ENCODE measurements around the gene MATCAP1. TPM values are rescaled to one million over a fixed set of nuclear protein-coding genes. Genes with fewer than 3 reads are reported as not detected.

The MATCAP1 gene
- total and polyA plus RNA-seq, 2 of the 13 experiments (the other 11 are each of a cell fraction or from before 2014, with no cell fraction given) = 11.2 to 24.5 TPM

GRCh38 chr16:67226804-67227566 lies 43.2 kb upstream of the MATCAP1 start, which contains the start of gene TMEM208 (continued):
- TF ChIP-seq NFE2L2 (IDR thresholded peaks at IDR 0.05; ENCODE audit: low read length) (no peak), REPIN1 (CRISPR knock-in tag; IDR thresholded peaks at IDR 0.05; ENCODE audit: borderline replicate concordance, low read depth) (peak; percentile 97), BHLHE40 (IDR thresholded peaks at IDR 0.05; ENCODE audit: low read length) (0 out of 2 replicates have a peak, but pooled peaks have one; percentile 17), CHD4 (IDR thresholded peaks at IDR 0.05; ENCODE audit: borderline replicate concordance, low read length) (no peak), HOXA7 (CRISPR knock-in tag; IDR thresholded peaks at IDR 0.05) (no peak), CHD2 (IDR thresholded peaks at IDR 0.05; ENCODE audit: low read depth, low read length) (peak; percentile 66; the same call in 1 of the 2 replicates), MEF2D (CRISPR knock-in tag; IDR thresholded peaks at IDR 0.05) (peak; percentile 27; the same call in 1 of the 2 replicates), MAFK (conservative IDR thresholded peaks at IDR 0.05 in 1 of 2, IDR thresholded peaks at IDR 0.05 in 1 of 2; ENCODE audit: low read length in 2 of 2) (peak in 1 of 2 experiments; percentile 60; a peak in 2 of 4 replicates), ZNF644 (CRISPR knock-in tag; IDR thresholded peaks at IDR 0.05; ENCODE audit: low read depth) (no peak), FOXP4 (CRISPR knock-in tag; IDR thresholded peaks at IDR 0.05) (peak; percentile 82), RFX1 (IDR thresholded peaks at IDR 0.05) (no peak), NFKB2 (CRISPR knock-in tag; IDR thresholded peaks at IDR 0.05; ENCODE audit: borderline replicate concordance) (peak; percentile 86; the same call in 1 of the 2 replicates), KLF16 (CRISPR knock-in tag; IDR thresholded peaks at IDR 0.05) (peak in 1 of 2 experiments; percentile 99; a peak in 2 of 4 replicates), HNRNPH1 (optimal IDR thresholded peaks at IDR 0.05; ENCODE audit: low read depth, low read length) (no peak), ZNF547 (CRISPR knock-in tag; IDR thresholded peaks at IDR 0.05) (no peak; the same call in 1 of the 2 replicates), ZNF546 (CRISPR knock-in tag; conservative IDR thresholded peaks at IDR 0.05) (0 out of 2 replicates have a peak, but pooled peaks have one; percentile 51), ZNF83 (CRISPR knock-in tag; IDR thresholded peaks at IDR 0.05; ENCODE audit: borderline replicate concordance) (no peak), ZNF333 (CRISPR knock-in tag; IDR thresholded peaks at IDR 0.05; ENCODE audit: borderline replicate concordance) (0 out of 2 replicates have a peak, but pooled peaks have one; percentile 34), JUN (CRISPR knock-in tag; IDR thresholded peaks at IDR 0.05) (no peak), CBX2 (IDR thresholded peaks at IDR 0.05; ENCODE audit: low read depth, low read length) (no peak), CBX2 (CRISPR knock-in tag; IDR thresholded peaks at IDR 0.05; ENCODE audit: low read depth) (no peak), SOX6 (IDR thresholded peaks at IDR 0.05) (no peak), SOX6 (CRISPR knock-in tag; IDR thresholded peaks at IDR 0.05) (peak; percentile 81), ZBTB33 (CRISPR knock-in tag; IDR thresholded peaks at IDR 0.05) (peak; percentile 79; the same call in 1 of the 2 replicates), NAIF1 (CRISPR knock-in tag; IDR thresholded peaks at IDR 0.05; ENCODE audit: borderline replicate concordance) (no peak), ATF7 (IDR thresholded peaks at IDR 0.05) (no peak), ATF7 (CRISPR knock-in tag; IDR thresholded peaks at IDR 0.05) (no peak), TAF1 (CRISPR knock-in tag; IDR thresholded peaks at IDR 0.05) (peak; percentile 85), ZNF792 (CRISPR knock-in tag; IDR thresholded peaks at IDR 0.05) (no peak; the same call in none of the 2 replicates)

Data from HepG2 (cell line).